Endodermal cell (in vitro differentiated cells): ENCODE results near the gene TIGD1. TPM values are rescaled to one million over a fixed set of nuclear protein-coding genes. Genes with fewer than 3 reads are reported as not detected.

Experiments used
- DNase-seq: peaks from one replicate; pipeline ENCODE4 v3.0.0-alpha.2; 2017
- H3K27ac ChIP-seq: 2 replicates; pipeline ENCODE4 v1.5.1; 2013; ENCODE audit warnings: mild to moderate bottlenecking, low read depth, low read length, moderate library complexity
- H3K27me3 ChIP-seq: 2 replicates; pipeline ENCODE4 v1.6.1; 2013; ENCODE audit warnings: mild to moderate bottlenecking, low read length, moderate library complexity; ENCODE audit not compliant: insufficient read depth, control insufficient read depth, poor library complexity, severe bottlenecking
- H3K36me3 ChIP-seq: 2 replicates; pipeline ENCODE4 v1.7.0; 2013; ENCODE audit warnings: mild to moderate bottlenecking, low read length, moderate library complexity; ENCODE audit not compliant: control insufficient read depth, insufficient read depth
- H3K4me1 ChIP-seq: one replicate; pipeline ENCODE4 v1.7.0; 2013; ENCODE audit warnings: low read length; ENCODE audit not compliant: control insufficient read depth, insufficient read depth
- H3K4me3 ChIP-seq: 2 replicates; pipeline ENCODE4 v1.5.1; 2013; ENCODE audit warnings: mild to moderate bottlenecking, low read length, moderate library complexity
- H3K9ac ChIP-seq: 2 replicates; pipeline ENCODE4 v1.6.1; 2013; ENCODE audit warnings: mild to moderate bottlenecking, low read length, moderate library complexity; ENCODE audit not compliant: poor library complexity, severe bottlenecking; ENCODE audit errors: extremely low read depth
- H3K9me3 ChIP-seq: 2 replicates; pipeline ENCODE4 v1.6.1; 2013; ENCODE audit warnings: mild to moderate bottlenecking, low read length, moderate library complexity; ENCODE audit not compliant: control insufficient read depth
- H3K27ac Mint-ChIP-seq: 2 replicates; pipeline ENCODE4 v1.8.0; 2020; ENCODE audit warnings: mixed read lengths
- H3K27me3 Mint-ChIP-seq: 2 replicates; pipeline ENCODE4 v1.8.0; 2021; ENCODE audit warnings: mild to moderate bottlenecking, mixed read lengths; ENCODE audit not compliant: insufficient read depth
- H3K36me3 Mint-ChIP-seq: 2 replicates; pipeline ENCODE4 v1.8.0; 2020; ENCODE audit warnings: low read depth, mixed read lengths
- H3K4me1 Mint-ChIP-seq: 2 replicates; pipeline ENCODE4 v1.8.0; 2020; ENCODE audit warnings: mixed read lengths
- H3K4me3 Mint-ChIP-seq: 2 replicates; pipeline ENCODE4 v1.8.0; 2020; ENCODE audit warnings: mild to moderate bottlenecking, moderate library complexity, mixed read lengths
- H3K9me3 Mint-ChIP-seq: 2 replicates; pipeline ENCODE4 v1.8.0; 2020; ENCODE audit warnings: mild to moderate bottlenecking, mixed read lengths
- CTCF ChIP-seq: fragments of 200-600 bp; sonication (generic); conservative IDR thresholded peaks from 2 replicates; pipeline ENCODE4 v1.5.0; 2021; ENCODE audit warnings: antibody characterized with exemption, mild to moderate bottlenecking
- WGBS, 2 experiments: methylation state at CpG; one replicate each; pipeline versions ENCODE4 v1.1.5 to v1.1.7; 2013; ENCODE audit warnings: missing lambda C conversion rate in 2 of 2, mixed read lengths in 1 of 2; ENCODE audit not compliant: insufficient coverage in 1 of 2, insufficient read length in 1 of 2; 5-methylcytosine and 5-hydroxymethylcytosine counted together
- total RNA-seq, 2 donors: library from RNA; stranded (reverse); fragmentation: NEBNext Ultra II Directional in 1 of 2; extraction: Animal tissue kit (Norgen Biotek cat#: 25700) in 1 of 2; gene quantifications; 2 replicates in 1 of 2; 3 replicates in 1 of 2; pipeline ENCODE4 v1.2.1, GENCODE V29; 2021

The TIGD1 gene
- total RNA-seq, 2 donors from 2014 or later, result 6.5 to 6.7 TPM

DNA sequence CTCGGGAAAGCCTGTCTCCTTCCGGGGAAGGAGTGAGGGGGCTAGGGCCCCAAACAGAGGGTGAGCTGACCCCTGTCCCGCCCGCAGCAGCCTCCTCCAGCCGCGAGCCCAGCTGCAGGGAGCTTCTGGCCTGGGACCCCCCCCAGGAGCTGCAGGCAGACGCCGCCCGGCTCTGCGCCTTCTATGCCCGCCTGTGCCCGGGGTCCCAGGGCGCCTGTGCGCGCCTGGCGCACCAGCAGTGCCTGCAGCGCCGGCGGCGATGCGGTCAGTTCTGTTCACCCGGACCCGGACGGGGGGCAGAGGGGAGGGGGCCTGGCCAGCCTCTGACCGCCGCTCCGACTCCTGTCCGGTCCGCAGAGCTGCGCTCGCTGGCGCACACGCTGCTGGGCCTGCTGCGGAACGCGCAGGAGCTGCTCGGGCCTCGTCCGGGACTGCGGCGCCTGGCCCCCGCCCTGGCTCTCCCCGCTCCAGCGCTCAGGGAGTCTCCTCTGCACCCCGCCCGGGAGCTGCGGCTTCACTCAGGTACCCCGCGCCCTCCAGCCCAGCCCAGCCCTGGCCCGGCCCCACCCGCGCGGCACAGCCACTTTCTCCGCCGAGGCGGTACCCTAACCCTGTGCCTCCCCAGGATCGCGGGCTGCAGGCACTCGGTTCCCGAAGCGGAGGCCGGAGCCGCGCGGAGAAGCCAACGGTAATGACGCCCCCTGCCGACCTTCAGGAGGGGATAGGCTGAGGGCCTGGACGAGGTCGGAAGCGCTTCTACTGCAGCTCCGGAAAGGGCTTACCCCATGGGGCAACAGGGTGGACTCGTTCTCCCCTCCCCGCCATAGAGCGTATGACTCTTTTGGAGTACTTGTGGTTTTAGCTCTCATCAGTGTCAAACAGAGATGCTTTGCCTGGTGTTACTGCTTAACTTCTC lies 26.4 kb downstream of the TIGD1 start:
- H3K4me1 ChIP-seq, result no peaks in the 10 kb centered on the region
- no peaks in the 10 kb centered on the region for H3K36me3 ChIP-seq
- peak; percentile 74 for TF ChIP-seq CTCF
- peaks cover 62% of the 10 kb centered on the region for H3K27me3 ChIP-seq
- 2 to 3% methylated on average over 21 to 75 of the region's 75 CpGs for WGBS, 2 experiments
- Mint-ChIP-seq H3K36me3 (no peaks in the 10 kb centered on the region), H3K9me3 (no peaks in the 10 kb centered on the region), H3K4me3 (peak overlapping the region; percentile 35), H3K27me3 (peaks cover 59% of the 10 kb centered on the region), H3K4me1 (no peaks in the 10 kb centered on the region), H3K27ac (no peak overlapping the region)
- H3K27ac ChIP-seq, result no peak overlapping the region
- no peaks in the 10 kb centered on the region for H3K9me3 ChIP-seq
- no peak overlapping the region for H3K9ac ChIP-seq
- H3K4me3 ChIP-seq, result peak overlapping the region; percentile 66
- peak; percentile 94 for DNase-seq

DNA sequence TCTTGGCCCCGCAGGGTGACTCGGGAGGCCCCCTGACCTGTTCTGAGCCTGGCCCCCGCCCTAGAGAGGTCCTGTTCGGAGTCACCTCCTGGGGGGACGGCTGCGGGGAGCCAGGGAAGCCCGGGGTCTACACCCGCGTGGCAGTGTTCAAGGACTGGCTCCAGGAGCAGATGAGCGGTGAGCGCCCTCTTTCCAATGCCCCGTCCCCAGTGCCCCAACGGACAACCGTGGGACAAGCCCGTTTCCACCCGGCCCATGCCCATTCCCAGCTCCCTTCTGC lies 27.0 kb downstream of the TIGD1 start:
- Mint-ChIP-seq H3K27me3 (peaks cover 56% of the 10 kb centered on the region), H3K4me1 (no peaks in the 10 kb centered on the region), H3K36me3 (no peaks in the 10 kb centered on the region), H3K4me3 (peak overlapping the region; percentile 35), H3K9me3 (no peaks in the 10 kb centered on the region), H3K27ac (no peak overlapping the region)
- Histone ChIP-seq H3K9me3 (no peaks in the 10 kb centered on the region), H3K36me3 (no peaks in the 10 kb centered on the region), H3K4me1 (no peaks in the 10 kb centered on the region), H3K27ac (no peak overlapping the region), H3K4me3 (peak overlapping the region; percentile 66), H3K9ac (no peak overlapping the region), H3K27me3 (peaks cover 62% of the 10 kb centered on the region)
- no peak for TF ChIP-seq CTCF
- DNase-seq, result peak; percentile 64
- 10 to 20% methylated on average over 2 to 16 of the region's 16 CpGs for WGBS, 2 experiments

DNA sequence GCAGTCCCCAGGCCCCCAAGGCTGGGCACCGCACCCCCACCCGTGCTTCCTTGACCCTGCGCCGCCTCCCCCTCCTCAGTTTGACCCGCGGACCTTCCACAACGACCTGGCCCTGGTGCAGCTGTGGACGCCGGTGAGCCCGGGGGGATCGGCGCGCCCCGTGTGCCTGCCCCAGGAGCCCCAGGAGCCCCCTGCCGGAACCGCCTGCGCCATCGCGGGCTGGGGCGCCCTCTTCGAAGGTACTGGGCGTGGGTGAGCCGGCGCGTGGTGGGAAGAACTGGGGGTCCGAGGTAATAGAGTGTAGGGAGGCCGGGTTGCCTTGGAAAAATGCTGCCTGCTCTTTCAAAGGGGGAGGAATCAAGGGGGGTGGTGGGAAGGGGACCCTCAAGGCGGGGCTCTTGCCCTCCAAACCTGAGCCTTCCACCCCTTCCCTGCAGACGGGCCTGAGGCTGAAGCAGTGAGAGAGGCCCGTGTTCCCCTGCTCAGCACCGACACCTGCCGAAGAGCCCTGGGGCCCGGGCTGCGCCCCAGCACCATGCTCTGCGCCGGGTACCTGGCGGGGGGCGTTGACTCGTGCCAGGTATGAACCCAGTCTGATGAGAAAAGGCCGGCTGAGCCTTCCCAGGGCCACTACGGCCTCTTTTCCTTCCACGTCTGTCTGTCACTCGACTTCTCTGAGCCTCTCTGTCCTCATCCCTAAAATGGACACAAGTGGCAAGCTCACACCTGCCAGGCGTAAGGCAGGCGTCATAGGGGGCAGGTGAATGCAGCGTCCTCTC lies 27.5 kb downstream of the TIGD1 start:
- Histone ChIP-seq H3K4me3 (no peak overlapping the region), H3K27me3 (peaks cover 57% of the 10 kb centered on the region), H3K9ac (no peak overlapping the region), H3K36me3 (no peaks in the 10 kb centered on the region), H3K9me3 (no peaks in the 10 kb centered on the region), H3K4me1 (no peaks in the 10 kb centered on the region), H3K27ac (no peak overlapping the region)
- no peaks in the 10 kb centered on the region for H3K36me3 Mint-ChIP-seq
- peaks cover 51% of the 10 kb centered on the region for H3K27me3 Mint-ChIP-seq
- no peak overlapping the region for H3K27ac Mint-ChIP-seq
- WGBS, 2 experiments, result 40 to 45% methylated on average over 15 to 46 of the region's 46 CpGs
- no peaks in the 10 kb centered on the region for H3K4me1 Mint-ChIP-seq
- no peak for TF ChIP-seq CTCF
- H3K9me3 Mint-ChIP-seq, result no peaks in the 10 kb centered on the region
- H3K4me3 Mint-ChIP-seq, result peak overlapping the region; percentile 35
- peak; percentile 50 for DNase-seq
